Measurements from ENCODE around the gene CRYZ.

Gene CRYZ

DNA sequence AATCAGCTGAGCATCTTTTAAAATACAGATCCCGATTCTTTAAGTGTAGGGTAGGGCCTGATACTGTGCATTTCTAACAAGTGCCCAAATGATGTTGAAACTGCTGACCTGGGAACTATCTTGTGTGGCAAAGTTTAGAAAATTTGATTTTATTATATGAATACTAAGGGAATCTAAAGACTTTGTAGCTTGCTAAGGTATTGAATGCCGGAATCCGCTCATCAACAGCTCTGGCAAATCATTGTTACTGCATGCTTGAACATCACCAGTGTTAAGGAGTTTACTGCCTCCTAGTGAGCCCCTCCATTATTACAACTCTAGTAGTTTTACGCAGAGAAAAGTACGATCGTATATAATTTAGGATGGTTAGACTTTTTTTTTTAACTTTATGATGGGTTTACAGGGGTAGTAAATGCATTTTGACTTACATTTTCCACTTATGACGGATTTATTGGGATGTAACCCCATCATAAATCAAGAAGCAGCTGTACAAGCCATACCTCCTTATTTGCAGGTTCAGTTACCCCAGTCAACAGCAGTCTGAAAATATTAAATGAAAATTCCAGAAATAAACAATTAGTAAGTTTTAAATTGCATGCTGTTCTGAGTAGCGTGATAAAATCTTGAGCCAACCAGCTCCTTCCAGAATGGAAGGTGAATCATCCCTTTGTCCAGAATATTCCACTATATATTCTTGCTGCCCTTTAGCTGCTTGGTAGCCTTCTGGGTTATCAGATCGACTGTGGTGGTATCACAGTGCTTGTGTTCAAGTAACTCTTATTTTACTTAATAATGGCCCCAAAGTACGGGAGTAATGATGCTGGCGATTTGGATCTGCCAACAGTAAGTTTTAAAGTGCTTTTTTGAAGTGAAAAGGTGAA is 994 bp upstream of the CRYZ start:
- DNase-seq, result no peak

DNA sequence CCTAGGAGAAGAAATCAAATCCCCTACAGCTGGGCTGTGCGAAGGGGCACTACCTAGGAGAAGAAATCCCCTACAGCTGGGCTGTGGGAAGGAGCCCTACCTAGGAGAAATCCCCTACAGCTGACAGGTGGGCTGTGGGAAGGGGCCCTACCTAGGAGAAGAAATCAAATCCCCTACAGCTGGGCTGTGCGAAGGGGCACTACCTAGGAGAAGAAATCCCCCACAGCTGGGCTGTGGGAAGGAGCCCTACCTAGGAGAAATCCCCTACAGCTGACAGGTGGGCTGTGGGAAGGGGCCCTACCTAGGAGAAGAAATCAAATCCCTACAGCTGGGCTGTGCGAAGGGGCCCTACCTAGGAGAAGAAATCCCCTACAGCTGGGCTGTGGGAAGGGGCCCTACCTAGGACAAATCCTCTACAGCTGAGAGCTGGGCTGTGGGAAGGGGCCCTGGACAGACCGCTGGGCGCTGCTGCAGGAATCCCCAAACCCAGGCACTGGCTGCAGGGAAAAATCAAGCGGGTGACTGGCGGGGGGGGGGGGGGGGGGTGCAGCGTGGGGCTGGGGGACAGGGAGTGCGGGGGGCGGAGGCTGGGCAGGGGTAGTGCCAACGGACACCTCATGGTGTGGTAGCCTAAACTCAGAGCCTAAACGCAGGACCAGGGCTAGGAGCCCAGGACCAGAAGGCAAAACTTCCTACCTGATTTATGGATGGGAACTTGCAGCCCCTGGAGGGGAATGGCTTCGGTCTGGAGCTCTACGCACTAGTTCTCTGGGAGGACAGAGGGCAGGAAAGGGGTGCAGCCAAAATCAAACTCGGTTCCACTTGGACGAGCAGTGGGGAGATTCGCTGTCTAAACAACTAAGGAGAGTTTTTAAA is 541 bp downstream of the CRYZ start:
- DNase-seq, result peak; percentile 41

DNA sequence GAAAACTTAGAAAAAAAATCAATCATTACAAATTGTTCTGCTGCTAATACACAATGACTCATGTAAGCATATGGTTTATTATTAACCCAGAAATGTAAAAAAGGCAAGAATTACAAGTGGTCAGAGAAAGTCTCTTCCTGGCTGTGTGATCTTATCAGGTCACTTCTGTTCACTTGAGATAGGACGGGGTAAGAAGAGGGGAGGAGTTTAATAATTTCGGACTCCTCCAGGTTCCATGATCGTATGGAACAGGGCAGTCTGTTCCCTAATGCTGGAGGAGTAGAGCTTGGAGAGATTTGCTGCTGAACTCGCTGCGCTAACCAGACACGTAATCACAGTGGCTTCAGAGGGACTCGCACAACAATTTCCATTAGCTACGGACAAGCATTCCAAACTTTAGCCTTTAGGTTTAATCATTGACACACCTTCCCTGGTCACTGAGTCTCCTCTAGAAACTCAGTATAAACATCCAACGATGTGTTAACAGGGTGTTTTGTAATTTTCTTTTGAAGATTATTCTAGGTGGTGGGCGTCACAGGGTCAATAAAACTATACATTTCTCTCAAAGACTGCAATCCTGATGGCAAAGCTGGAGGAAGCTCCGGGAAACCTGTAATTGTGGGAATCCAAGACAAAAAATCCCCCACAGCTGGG is 1.3 kb downstream of the CRYZ start:
- DNase-seq, result peak; percentile 48

DNA sequence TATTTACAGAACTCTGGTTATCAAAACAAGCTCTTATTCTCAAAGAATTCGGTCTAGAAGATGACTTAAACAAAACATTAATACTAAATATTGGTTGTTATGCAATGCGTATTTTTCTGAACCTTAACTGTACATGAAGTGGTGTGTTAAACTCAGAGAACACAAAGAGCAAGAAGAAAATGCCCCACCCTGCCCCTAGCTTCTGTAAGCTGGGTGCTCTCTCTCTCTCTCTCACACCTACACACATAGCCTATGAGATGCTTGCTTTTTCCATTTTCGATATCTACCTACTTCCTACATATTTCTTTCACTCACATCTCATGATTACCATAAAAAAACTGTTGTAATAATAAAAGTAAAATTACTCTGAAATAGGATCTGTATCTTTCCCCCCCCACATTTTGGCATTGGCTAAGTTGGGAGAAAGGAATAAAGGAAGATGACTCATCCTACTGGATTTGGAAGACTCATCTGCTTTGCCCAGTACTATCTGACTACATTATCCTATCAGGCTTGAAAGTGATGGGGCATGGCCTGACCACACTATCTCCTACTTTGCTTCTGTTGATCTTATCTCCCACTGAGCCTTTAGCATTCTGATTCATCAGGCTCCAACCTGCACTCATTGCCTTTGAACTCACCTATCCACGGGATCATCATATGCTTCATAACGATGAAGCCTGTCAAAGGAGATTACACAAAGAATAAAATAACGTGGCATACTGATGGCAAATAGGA is 2.9 kb downstream of the CRYZ start:
- DNase-seq, result no peak

DNA sequence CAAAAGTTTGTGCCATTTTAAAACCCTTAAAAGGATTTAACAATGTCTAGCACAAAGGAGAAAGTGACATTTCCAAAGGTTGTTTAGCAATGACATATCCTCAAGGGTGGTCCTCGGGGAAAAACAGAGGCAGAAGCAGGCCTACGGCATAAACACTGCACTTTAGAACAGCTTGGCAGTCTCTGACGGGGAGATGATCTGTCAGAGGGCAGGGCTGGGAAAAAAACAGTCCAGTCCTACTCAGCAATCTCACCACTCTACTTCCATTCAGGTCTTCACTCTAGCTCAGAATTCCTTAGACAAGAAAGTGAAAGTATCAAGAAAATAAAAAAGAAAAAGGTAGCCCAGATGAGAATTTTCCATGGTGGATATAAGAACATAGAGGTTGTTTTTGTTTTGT is 4.1 kb downstream of the CRYZ start:
- no peak for DNase-seq

DNA sequence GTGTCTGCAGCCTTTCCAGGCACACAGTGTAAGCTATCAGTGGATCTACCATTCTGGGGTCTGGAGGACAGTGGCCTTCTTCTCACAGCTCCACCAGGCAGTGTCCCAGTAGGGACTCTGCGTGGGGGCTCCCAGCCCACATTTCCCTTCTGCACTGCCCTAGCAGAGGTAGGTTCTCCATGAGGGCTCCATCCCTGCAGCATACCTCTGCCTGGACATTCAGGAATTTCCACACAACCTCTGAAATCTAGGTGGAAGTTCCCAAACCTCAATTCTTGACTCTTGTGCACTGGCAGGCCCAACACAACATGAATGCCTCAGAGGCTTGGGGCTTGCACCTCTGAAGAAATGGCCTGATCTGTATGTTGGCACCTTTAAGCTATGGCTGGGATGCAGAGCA is 6.8 kb downstream of the CRYZ start:
- DNase-seq, result no peak

DNA sequence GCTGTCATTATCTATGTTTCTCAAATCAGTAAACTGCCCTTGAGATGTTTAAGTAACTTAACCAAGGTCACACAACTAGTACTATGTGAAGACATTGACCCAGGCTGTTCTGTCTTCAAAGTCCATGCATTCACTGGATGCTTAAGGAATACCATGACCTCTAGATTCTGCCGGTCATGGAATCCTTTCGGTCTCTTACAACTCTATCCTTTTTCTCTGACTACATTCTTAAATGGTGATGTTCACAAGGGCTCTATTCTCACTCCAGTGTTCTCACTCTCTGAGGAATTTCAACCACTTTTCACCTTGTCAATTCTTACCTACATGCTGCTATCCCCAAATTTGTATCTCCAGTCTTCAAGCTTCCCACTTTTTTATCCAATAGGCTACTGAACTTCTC is 15.2 kb downstream of the CRYZ start:
- no peak for DNase-seq

DNA sequence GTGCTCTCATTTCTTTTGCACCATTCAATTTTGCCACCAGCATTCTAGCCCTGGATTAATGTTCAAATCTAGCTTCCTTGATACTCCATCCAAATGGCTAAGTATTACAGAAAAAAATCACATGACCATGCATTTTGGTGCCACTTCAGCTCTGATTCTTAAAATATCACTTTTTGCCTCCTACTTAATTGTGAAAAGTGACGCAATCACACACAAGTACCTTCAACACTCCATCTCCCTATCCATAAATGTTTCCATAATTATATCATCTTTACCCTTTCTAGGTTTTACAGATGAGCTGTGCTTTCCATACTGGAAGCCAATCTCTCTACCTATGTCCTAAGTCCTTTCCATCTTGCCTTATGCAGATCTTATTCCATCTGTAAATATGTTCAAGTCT is 16.0 kb downstream of the CRYZ start:
- no peak for DNase-seq

DNA sequence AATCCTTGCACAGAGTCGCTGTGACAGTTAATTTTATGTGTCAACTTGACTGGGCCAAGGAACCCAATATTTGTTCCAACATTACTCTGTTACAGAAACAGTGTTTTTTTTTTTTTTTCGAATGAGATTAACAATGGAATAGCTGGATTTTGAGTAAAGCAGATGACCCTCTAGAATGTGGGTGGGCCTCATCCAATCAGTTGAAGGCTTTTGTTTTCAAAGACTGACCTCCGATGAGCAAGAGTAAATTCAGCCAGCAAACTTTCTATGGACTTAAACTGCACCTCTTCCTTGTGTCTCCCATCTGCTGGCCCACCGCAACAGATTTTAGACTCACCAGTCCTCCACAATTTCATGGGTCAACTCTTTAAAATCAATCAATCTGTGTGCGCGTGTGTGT is 17.0 kb downstream of the CRYZ start:
- DNase-seq, result no peak

DNA sequence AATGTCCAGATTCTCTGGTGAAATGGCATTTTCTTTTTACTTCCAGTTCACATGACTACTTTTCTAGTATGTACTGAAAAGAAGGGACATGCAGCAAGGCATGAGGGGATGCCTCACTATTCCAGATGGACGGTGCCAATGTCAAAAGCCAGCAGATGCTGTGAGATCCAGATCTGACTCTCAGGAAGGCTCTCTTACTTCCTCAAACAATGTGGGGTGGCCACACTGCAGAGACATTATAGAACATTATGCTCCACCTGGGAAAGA is 17.7 kb downstream of the CRYZ start:
- DNase-seq, result no peak

DNA sequence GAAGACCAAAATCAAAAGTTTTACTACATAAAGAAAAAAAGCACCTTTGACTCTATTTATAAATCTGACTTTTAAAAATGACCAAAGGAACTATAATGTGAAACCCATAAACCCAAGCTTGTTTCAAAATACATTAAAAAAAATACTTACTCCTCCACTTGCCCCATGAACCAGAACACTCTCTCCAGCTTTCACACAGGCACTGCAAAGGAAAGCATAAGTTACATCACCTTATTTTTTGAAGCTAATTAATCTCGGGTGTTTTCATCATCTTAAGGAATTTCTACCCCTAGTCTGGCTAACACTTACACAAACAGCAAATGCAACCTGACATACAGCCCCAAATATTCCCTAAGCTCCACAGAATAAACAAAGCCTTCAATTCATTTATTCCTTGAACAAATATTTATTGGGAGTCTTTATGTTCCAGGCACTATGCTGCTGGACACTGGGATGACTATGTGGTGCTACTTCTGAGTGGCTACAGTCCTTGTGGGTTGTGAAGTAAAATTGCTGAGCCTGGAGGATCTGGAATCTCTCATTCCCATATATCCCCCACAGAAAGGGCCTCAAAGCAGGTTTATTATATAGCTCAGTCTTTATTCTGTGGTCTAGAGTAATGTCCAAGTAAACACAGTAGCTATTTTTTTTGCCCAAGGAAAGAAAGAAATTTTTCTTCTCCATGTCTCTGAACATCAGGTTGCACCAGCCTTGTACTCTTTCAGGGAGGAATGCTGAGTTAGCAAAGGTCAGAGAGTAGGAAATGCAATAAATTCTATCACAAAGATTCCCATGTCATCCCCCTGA is 18.2 kb downstream of the CRYZ start:
- DNase-seq, result no peak

DNA sequence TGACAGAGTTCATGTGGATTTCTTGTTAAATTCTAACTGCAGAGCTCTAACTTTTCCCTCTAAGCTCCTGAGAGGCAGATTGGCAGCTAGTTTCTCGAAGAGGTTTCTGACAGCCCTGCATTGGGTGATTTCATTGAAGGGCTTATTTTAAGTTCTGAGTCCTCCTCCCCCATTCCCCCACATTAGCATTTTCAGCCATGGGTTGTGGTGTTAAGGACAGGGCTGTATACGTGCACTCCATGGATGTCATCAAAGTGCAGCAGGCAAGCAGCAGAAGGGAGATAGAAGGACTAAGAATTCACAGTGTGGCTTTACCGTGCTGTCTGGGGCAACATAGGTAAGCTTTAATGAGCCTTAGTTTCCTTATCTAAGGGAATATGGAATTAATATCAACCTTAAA is 19.0 kb downstream of the CRYZ start:
- DNase-seq, result no peak

DNA sequence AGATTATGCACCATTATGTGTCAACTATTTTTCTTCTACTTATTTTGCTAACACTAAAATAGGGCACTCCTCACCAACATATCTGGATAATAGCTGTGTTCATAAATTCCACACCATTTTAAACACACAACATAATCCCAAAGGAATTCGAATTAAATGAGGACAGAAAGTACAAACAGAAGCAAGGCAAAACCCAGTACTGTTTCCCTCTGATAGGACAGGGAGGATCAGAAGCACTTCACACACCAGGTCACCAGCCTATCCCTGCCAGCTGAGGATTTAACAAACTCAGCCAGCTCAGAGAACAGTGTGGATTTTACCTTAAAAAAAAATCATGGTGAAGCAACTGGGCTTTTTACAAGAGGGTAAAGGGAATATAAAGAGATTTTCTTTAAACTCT is 20.0 kb downstream of the CRYZ start:
- no peak for DNase-seq

DNA sequence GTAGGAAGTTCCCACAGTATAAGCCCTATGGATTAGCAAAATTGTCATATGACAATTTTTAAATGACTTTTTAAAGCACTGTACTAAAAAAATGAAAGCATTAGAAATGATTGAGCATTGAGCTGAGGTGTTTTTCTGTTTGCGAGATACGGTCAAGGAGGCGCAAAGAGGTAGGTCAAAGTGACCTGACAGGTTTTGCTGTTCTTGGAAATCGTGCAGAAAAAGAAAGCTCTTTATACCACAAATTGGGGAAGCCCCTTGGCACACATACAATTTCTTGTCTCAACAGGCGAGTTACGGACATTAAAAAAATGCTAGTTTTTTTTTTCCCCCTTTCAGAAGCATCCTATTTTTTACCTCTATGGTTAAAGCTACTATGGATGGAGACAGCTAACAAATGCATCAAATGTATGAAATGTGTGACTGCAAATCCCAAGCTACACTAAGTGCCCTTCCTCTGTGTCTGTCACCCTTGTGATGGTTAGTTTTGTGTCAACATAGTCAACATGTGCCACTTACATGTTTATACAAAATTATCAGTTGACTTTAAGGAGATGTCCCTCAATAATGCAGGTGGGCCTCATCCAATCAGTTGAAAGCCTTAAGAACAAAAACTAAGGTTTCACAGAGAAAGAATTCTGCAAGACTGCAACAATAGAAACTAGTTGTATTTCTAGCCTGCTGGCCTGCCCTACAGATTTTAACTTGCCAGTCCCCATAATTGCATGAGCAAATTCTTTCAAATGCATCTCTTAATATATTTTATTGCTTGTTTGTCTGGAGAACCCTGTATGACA is 29.3 kb downstream of the CRYZ start:
- no peak for DNase-seq

DNA sequence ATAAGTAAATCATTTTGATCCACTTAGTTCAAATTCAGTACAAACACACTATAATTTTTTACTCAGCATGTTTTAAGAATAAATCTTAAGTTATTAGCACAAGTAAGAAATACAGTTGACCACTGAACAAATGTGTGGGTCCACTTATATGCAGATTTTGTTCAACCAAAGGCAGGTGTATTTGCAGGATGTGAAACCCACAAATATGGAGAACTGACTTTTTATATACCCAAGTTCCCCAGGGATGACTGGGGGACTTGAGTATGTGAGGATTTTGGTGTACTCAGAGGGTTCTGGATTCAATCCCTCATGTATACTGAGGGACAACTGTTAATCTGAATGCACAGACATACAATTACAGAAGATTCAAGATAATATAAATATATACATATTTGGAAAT is 33.5 kb downstream of the CRYZ start:
- no peak for DNase-seq

DNA sequence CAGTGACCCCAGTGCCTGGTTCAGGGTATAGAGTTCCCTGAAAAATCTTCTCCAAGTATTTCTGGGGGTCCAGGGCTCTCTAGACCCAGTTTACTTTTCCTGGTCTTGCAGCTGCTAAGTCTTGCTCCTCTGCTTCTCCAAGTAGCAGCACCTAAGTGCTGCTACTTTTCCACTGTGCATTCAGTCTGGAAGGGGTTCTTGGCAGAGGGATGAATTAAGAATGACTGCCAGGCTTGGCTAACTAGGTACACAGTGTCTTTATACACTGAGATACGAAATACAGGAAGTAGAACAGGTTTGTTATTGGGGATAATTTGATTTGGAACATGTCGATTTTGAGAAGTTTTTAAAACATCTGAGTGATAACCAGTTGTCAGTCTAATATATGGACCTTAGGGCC is 35.0 kb downstream of the CRYZ start:
- DNase-seq, result no peak

DNA sequence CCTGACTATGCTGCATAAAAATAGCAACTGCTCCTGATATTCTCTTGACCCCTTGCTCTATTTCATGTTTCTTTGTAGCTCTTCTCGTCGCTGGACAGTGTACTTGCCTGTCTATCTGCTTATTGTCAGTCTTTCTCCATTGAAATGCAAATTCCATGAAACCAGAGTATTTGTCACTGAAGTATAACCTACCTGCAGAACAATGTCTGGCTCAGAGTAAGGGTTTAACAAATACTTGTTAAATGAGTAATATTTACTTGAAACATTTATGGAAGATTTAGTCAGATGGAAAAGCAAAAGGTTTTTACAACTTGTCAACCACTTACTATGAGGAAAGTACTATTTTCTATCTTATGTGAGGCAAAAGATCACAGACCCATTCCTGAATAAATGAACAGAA is 39.4 kb downstream of the CRYZ start:
- no peak for DNase-seq

DNA sequence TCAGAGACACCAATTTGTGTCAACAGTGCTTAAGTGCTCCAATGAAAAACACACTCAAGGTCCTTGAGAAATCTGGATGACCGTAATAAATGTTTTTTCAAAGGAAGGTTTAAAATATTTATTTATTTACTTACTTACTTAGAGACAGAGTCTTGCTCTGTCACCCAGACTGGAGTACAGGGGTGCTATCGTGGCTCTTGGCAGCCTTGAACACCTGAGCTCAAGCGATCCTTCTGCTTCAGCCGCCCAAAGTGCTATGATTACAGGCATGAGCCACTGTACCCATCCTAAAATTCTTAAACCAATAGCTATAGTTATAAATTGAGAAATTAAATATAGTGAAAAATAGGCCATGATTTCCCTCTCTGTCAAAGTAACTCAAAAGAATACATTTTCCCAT is 41.9 kb downstream of the CRYZ start:
- DNase-seq, result no peak

DNA sequence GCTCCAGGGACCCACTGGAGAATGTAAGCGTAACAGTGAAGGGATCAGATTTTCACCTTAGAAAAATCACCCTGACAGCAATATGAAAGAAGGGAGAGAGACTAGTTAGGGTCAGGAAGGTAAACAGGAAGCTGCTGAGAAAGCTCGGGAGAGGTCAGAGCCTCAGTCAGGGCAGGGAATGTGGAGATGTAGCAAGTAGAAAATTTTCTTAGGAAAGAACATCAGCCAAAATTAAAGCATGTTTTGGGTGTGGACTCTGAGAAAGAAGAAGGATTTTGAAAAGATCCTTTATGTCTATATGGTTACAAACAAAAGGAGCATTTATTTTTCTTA is 42.5 kb downstream of the CRYZ start:
- no peak for DNase-seq

DNA sequence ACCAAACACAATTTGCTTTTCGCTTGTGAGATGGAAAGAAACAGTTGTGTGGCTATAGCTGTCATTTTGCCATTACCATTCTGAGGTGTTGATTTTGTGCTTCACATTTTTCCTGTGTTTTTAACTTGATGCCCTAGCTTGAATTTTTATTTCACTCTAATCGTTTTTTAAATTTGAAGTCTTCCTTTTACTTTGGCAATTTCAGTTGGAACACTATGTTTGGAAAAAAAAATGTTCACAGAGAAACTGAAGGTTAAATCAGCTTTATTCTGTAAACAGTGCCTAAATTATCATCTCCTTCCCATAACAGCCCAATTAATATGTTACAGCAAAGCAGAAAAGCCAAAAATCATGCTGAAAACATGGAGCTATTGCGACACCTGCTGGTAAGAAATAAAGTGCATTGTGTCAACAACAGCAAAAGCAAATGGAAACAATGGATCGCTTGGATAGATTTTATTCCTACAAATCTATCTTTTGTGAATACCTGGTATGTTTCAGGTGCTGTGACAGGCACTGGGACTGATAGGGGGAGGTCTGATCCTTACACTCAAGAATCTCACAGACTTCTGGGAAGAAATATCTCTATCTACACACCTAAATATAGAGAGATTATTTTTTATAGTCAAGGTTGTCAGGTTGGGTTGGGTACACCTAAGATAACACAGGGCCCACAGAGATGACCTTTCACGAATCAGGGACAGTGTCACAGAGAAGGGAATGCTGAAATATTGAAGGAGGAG is 43.1 kb downstream of the CRYZ start:
- DNase-seq, result peak; percentile 31
